Coronary artery (tissue), 2 donors: ENCODE measurements around the gene ZNF791.
"Not testable (repeated sequence)": the region's sequence is repeated elsewhere in the genome, so short reads cannot be mapped to it uniquely, and the experiment has no call there.

Experiments
- DNase-seq: peaks from one replicate; pipeline ENCODE4 v3.0.0-alpha.2; 2017; ENCODE audit warnings: low spot score
- H3K27ac ChIP-seq, 2 donors: fragments of 200-600 bp; sonication (generic); one replicate each; pipeline ENCODE4 v1.5.1; 2016 to 2019
- H3K4me3 ChIP-seq: fragments of 200-600 bp; sonication (generic); 2 replicates; pipeline ENCODE4 v1.5.1; 2016; ENCODE audit warnings: mild to moderate bottlenecking, moderate library complexity
- CTCF ChIP-seq: fragments of 200-600 bp; sonication (generic); IDR thresholded peaks from one replicate; pipeline ENCODE4 v1.5.1; 2019; ENCODE audit warnings: antibody characterized with exemption

The ZNF791 gene

GRCh38 chr19:12611361-12611699, 610 bp downstream of the ZNF791 start:
- peak; percentile 82 for DNase-seq
- TF ChIP-seq CTCF = no peak

GRCh38 chr19:12617646-12618045, 6.9 kb downstream of the ZNF791 start:
- TF ChIP-seq CTCF = no peak
- H3K4me3 ChIP-seq = no peak overlapping the region
- no peak overlapping the region for H3K27ac ChIP-seq

More at GRCh38 chr19:12611361-12611699, 610 bp downstream of the ZNF791 start:
- Histone ChIP-seq H3K27ac (peak overlapping the region; percentile 99 to 100), H3K4me3 (peak overlapping the region; percentile 100)

GRCh38 chr19:12621253-12622024, 10.7 kb downstream of the ZNF791 start:
- not testable (repeated sequence) for H3K27ac ChIP-seq, H3K4me3 ChIP-seq, DNase-seq

More at GRCh38 chr19:12617646-12618045, 6.9 kb downstream of the ZNF791 start:
- no peak for DNase-seq

- Histone ChIP-seq H3K27ac (no peak overlapping the region), H3K4me3 (no peak overlapping the region)
- TF ChIP-seq CTCF = no peak
- DNase-seq = no peak
Observed at GRCh38 chr19:12623361-12624031, 12.8 kb downstream of the ZNF791 start.

GRCh38 chr19:12626958-12627357, 16.2 kb downstream of the ZNF791 start:
- no peak for TF ChIP-seq CTCF
- DNase-seq = no peak
- no peak overlapping the region for H3K27ac ChIP-seq
- no peak overlapping the region for H3K4me3 ChIP-seq

- no peak overlapping the region for H3K27ac ChIP-seq
- no peak for DNase-seq
- H3K4me3 ChIP-seq = no peak overlapping the region
- TF ChIP-seq CTCF = no peak
Observed at GRCh38 chr19:12628040-12629022, 17.6 kb downstream of the ZNF791 start.

GRCh38 chr19:12629215-12629614, 18.5 kb downstream of the ZNF791 start:
- DNase-seq = no peak
- no peak for TF ChIP-seq CTCF
- H3K27ac ChIP-seq = no peak overlapping the region
- no peak overlapping the region for H3K4me3 ChIP-seq
